SKM-1 treated with dmso at 0.1 percent for 144 hours (cell line): ENCODE data around the gene SLC35G6.
"Not testable (repeated sequence)": the region's sequence is repeated elsewhere in the genome, so short reads cannot be mapped to it uniquely, and the experiment has no call there.

Source experiments
- DNase-seq: peaks from one replicate; lab custom pipeline; 2025; ENCODE audit not compliant: unreplicated experiment; lab: John Stamatoyannopoulos, UW

Gene SLC35G6

GRCh38 chr17:7460850-7461660, 20.2 kb upstream of the SLC35G6 start:
- DNase-seq = no peak

GRCh38 chr17:7462474-7463371, 18.5 kb upstream of the SLC35G6 start:
- no peak for DNase-seq

GRCh38 chr17:7463372-7463846, 17.8 kb upstream of the SLC35G6 start:
- no peak for DNase-seq

GRCh38 chr17:7464081-7464480, 17.2 kb upstream of the SLC35G6 start:
- DNase-seq = no peak

GRCh38 chr17:7465597-7466275, 15.5 kb upstream of the SLC35G6 start:
- DNase-seq = no peak

GRCh38 chr17:7466318-7466638, 15.0 kb upstream of the SLC35G6 start:
- DNase-seq = no peak

- DNase-seq = no peak
Measured at GRCh38 chr17:7466639-7467341, 14.5 kb upstream of the SLC35G6 start.

- no peak for DNase-seq
Measured at GRCh38 chr17:7467498-7467897, 13.7 kb upstream of the SLC35G6 start.

- DNase-seq = no peak
Measured at GRCh38 chr17:7468290-7468689, 13.0 kb upstream of the SLC35G6 start.

GRCh38 chr17:7468804-7469389, 12.3 kb upstream of the SLC35G6 start:
- DNase-seq = no peak

GRCh38 chr17:7469843-7470242, 11.4 kb upstream of the SLC35G6 start:
- not testable (repeated sequence) for DNase-seq

GRCh38 chr17:7470457-7470973, 10.7 kb upstream of the SLC35G6 start:
- not testable (repeated sequence) for DNase-seq

- no peak for DNase-seq
Measured at GRCh38 chr17:7471729-7472128, 9.5 kb upstream of the SLC35G6 start.

- not testable (repeated sequence) for DNase-seq
Measured at GRCh38 chr17:7474767-7475166, 6.5 kb upstream of the SLC35G6 start.

GRCh38 chr17:7475764-7476422, 5.4 kb upstream of the SLC35G6 start:
- no peak for DNase-seq

- no peak for DNase-seq
Measured at GRCh38 chr17:7476494-7476893, 4.8 kb upstream of the SLC35G6 start.

GRCh38 chr17:7476951-7477350, 4.3 kb upstream of the SLC35G6 start:
- DNase-seq = no peak

GRCh38 chr17:7477392-7478275, 3.6 kb upstream of the SLC35G6 start:
- DNase-seq = peak; percentile 16
